HEK293 (cell line): ENCODE measurements around the gene GTF3C5.

Experiments
- BCL11A ChIP-seq: fragments of 450-650 bp; formaldehyde crosslinking; IDR thresholded peaks from 2 replicates; pipeline ENCODE4 v1.5.1; 2016; ENCODE audit warnings: low read depth, missing biosample characterization, missing genetic modification characterization
- GLI4 ChIP-seq: fragments of 450-650 bp; formaldehyde crosslinking; IDR thresholded peaks from 2 replicates; pipeline ENCODE4 v1.5.1; 2016; ENCODE audit warnings: missing biosample characterization, missing genetic modification characterization
- GLIS2 ChIP-seq: fragments of 450-650 bp; formaldehyde crosslinking; IDR thresholded peaks from 2 replicates; pipeline ENCODE4 v1.5.1; 2016; ENCODE audit warnings: missing biosample characterization, missing genetic modification characterization
- KLF16 ChIP-seq: fragments of 450-650 bp; formaldehyde crosslinking; IDR thresholded peaks from 2 replicates; pipeline ENCODE4 v1.5.1; 2017; ENCODE audit warnings: missing biosample characterization, missing genetic modification characterization
- ZBTB17 ChIP-seq: fragments of 450-650 bp; formaldehyde crosslinking; IDR thresholded peaks from 2 replicates; pipeline ENCODE4 v1.5.1; 2016; ENCODE audit warnings: missing biosample characterization, missing genetic modification characterization
- ZNF211 ChIP-seq: fragments of 450-650 bp; formaldehyde crosslinking; IDR thresholded peaks from 2 replicates; pipeline ENCODE4 v1.5.1; 2016; ENCODE audit warnings: low read depth, missing biosample characterization, missing genetic modification characterization
- ZNF274 ChIP-seq, 2 experiments: fragments of 200-500 bp in 1 of 2; fragments of 450-650 bp in 1 of 2; sonication (Bioruptor generic) in 1 of 2; formaldehyde crosslinking in 1 of 2; IDR thresholded peaks; 2 replicates each; pipeline versions ENCODE4 v1.5.1 to v1.6.1; 2014 to 2016; ENCODE audit warnings: borderline replicate concordance in 1 of 2, inconsistent platforms in 1 of 2, low read length in 1 of 2, missing biosample characterization in 1 of 2, missing genetic modification characterization in 1 of 2
- ZNF510 ChIP-seq: fragments of 450-650 bp; formaldehyde crosslinking; IDR thresholded peaks from 2 replicates; pipeline ENCODE4 v1.5.1; 2018; ENCODE audit warnings: mild to moderate bottlenecking, missing genetic modification characterization, missing biosample characterization; ENCODE audit not compliant: insufficient replicate concordance
- ZNF768 ChIP-seq: fragments of 450-650 bp; formaldehyde crosslinking; IDR thresholded peaks from 2 replicates; pipeline ENCODE4 v1.5.1; 2018; ENCODE audit warnings: missing biosample characterization, mild to moderate bottlenecking, missing genetic modification characterization
- TF ChIP-seq, protein P1 (sequence below): fragments of 450-650 bp; formaldehyde crosslinking; IDR thresholded peaks from 2 replicates; pipeline ENCODE4 v1.5.1; 2016; ENCODE audit warnings: missing biosample characterization, missing genetic modification characterization
- TF ChIP-seq, protein P2 (sequence below): fragments of 450-650 bp; formaldehyde crosslinking; IDR thresholded peaks from 2 replicates; pipeline ENCODE4 v1.5.1; 2016; ENCODE audit warnings: missing biosample characterization, missing genetic modification characterization
- TF ChIP-seq, protein P3 (sequence below): fragments of 450-650 bp; formaldehyde crosslinking; IDR thresholded peaks from 2 replicates; pipeline ENCODE4 v1.5.1; 2017; ENCODE audit warnings: missing biosample characterization, missing genetic modification characterization

DNA sequence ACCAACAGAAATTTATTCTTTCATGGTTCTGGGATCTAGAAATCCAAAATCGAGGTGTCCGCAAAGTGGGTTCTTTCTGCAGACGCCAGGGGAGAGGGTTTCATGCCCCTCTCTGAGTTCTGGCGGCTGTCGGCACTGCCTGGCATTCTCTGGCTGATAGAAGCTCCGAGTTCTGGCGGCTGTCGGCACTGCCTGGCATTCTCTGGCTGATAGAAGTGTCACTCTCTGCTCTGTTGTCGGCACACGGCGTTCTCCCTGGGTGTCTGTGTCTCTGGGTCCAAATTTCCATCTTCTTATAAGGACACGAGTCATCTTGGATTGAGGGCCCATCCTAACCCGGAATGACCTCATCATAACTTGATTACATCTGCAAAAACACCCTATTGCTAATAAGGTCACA is 44.7 kb upstream of the GTF3C5 start:
- TF ChIP-seq ZNF768 (tag by site-specific recombination): no peak
- no peak for TF ChIP-seq ZBTB17
- TF ChIP-seq ZNF274 (IDR thresholded peaks at IDR 0.05; ENCODE audit: low read length): no peak
- TF ChIP-seq ZNF274 (tag by site-specific recombination; IDR thresholded peaks at IDR 0.05; ENCODE audit: borderline replicate concordance): no peak
- no peak for TF ChIP-seq KLF16 (tag by site-specific recombination)
- TF ChIP-seq ZNF211 (tag by site-specific recombination): no peak
- TF ChIP-seq, protein P1, sequence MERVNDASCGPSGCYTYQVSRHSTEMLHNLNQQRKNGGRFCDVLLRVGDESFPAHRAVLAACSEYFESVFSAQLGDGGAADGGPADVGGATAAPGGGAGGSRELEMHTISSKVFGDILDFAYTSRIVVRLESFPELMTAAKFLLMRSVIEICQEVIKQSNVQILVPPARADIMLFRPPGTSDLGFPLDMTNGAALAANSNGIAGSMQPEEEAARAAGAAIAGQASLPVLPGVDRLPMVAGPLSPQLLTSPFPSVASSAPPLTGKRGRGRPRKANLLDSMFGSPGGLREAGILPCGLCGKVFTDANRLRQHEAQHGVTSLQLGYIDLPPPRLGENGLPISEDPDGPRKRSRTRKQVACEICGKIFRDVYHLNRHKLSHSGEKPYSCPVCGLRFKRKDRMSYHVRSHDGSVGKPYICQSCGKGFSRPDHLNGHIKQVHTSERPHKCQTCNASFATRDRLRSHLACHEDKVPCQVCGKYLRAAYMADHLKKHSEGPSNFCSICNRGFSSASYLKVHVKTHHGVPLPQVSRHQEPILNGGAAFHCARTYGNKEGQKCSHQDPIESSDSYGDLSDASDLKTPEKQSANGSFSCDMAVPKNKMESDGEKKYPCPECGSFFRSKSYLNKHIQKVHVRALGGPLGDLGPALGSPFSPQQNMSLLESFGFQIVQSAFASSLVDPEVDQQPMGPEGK: no peak
- TF ChIP-seq GLIS2 (tag by site-specific recombination): no peak
- TF ChIP-seq, protein P2, sequence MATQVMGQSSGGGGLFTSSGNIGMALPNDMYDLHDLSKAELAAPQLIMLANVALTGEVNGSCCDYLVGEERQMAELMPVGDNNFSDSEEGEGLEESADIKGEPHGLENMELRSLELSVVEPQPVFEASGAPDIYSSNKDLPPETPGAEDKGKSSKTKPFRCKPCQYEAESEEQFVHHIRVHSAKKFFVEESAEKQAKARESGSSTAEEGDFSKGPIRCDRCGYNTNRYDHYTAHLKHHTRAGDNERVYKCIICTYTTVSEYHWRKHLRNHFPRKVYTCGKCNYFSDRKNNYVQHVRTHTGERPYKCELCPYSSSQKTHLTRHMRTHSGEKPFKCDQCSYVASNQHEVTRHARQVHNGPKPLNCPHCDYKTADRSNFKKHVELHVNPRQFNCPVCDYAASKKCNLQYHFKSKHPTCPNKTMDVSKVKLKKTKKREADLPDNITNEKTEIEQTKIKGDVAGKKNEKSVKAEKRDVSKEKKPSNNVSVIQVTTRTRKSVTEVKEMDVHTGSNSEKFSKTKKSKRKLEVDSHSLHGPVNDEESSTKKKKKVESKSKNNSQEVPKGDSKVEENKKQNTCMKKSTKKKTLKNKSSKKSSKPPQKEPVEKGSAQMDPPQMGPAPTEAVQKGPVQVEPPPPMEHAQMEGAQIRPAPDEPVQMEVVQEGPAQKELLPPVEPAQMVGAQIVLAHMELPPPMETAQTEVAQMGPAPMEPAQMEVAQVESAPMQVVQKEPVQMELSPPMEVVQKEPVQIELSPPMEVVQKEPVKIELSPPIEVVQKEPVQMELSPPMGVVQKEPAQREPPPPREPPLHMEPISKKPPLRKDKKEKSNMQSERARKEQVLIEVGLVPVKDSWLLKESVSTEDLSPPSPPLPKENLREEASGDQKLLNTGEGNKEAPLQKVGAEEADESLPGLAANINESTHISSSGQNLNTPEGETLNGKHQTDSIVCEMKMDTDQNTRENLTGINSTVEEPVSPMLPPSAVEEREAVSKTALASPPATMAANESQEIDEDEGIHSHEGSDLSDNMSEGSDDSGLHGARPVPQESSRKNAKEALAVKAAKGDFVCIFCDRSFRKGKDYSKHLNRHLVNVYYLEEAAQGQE (tag by site-specific recombination): no peak
- no peak for TF ChIP-seq GLI4 (tag by site-specific recombination)
- TF ChIP-seq ZNF510: no peak
- TF ChIP-seq, protein P3, sequence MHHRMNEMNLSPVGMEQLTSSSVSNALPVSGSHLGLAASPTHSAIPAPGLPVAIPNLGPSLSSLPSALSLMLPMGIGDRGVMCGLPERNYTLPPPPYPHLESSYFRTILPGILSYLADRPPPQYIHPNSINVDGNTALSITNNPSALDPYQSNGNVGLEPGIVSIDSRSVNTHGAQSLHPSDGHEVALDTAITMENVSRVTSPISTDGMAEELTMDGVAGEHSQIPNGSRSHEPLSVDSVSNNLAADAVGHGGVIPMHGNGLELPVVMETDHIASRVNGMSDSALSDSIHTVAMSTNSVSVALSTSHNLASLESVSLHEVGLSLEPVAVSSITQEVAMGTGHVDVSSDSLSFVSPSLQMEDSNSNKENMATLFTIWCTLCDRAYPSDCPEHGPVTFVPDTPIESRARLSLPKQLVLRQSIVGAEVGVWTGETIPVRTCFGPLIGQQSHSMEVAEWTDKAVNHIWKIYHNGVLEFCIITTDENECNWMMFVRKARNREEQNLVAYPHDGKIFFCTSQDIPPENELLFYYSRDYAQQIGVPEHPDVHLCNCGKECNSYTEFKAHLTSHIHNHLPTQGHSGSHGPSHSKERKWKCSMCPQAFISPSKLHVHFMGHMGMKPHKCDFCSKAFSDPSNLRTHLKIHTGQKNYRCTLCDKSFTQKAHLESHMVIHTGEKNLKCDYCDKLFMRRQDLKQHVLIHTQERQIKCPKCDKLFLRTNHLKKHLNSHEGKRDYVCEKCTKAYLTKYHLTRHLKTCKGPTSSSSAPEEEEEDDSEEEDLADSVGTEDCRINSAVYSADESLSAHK (tag by site-specific recombination): no peak
- no peak for TF ChIP-seq BCL11A (tag by site-specific recombination)
